ENCODE data around the gene PRKCB. TPM values are rescaled to one million over a fixed set of nuclear protein-coding genes. Genes with fewer than 3 reads are reported as not detected.

Gene PRKCB
- polyA plus RNA-seq, 1 experiment: not detected

- Histone ChIP-seq H3K9me3 (ENCODE audit: control insufficient read depth, insufficient read depth, low read length) (no peaks in the 10 kb centered on the region), H3K27ac (ENCODE audit: low read depth, low read length) (no peak overlapping the region), H3K27me3 (ENCODE audit: control insufficient read depth, insufficient read depth, low read length) (no peaks in the 10 kb centered on the region), H3K4me3 (ENCODE audit: low read depth, low read length) (no peak overlapping the region)
- ChIA-PET POLR2A (no interaction called here), CTCF (no interaction called here)
- DNase-seq (ENCODE audit: low read depth, low spot score): no peak
- TF ChIP-seq CTCF (IDR thresholded peaks at IDR 0.05; ENCODE audit: low read depth, low read length): no peak
Observed at GRCh38 chr16:23934610-23935236, 98.9 kb downstream of the PRKCB start.

GRCh38 chr16:23940111-23940510 is 104.3 kb downstream of the PRKCB start:
- ChIA-PET CTCF (no interaction called here), POLR2A (no interaction called here)
- no peaks in the 10 kb centered on the region for H3K9me3 ChIP-seq (ENCODE audit: control insufficient read depth, insufficient read depth, low read length)
- no peaks in the 10 kb centered on the region for H3K27me3 ChIP-seq (ENCODE audit: control insufficient read depth, insufficient read depth, low read length)
- no peak for DNase-seq (ENCODE audit: low read depth, low spot score)
- H3K4me3 ChIP-seq (ENCODE audit: low read depth, low read length): no peak overlapping the region
- H3K27ac ChIP-seq (ENCODE audit: low read depth, low read length): no peak overlapping the region
- TF ChIP-seq CTCF (IDR thresholded peaks at IDR 0.05; ENCODE audit: low read depth, low read length): no peak

GRCh38 chr16:23941025-23941424 is 105.2 kb downstream of the PRKCB start:
- no peak for TF ChIP-seq CTCF (IDR thresholded peaks at IDR 0.05; ENCODE audit: low read depth, low read length)
- CTCF ChIA-PET: no interaction called here
- H3K27me3 ChIP-seq (ENCODE audit: control insufficient read depth, insufficient read depth, low read length): no peaks in the 10 kb centered on the region
- no peaks in the 10 kb centered on the region for H3K9me3 ChIP-seq (ENCODE audit: control insufficient read depth, insufficient read depth, low read length)
- no peak overlapping the region for H3K4me3 ChIP-seq (ENCODE audit: low read depth, low read length)
- POLR2A ChIA-PET: no interaction called here
- DNase-seq (ENCODE audit: low read depth, low spot score): no peak
- no peak overlapping the region for H3K27ac ChIP-seq (ENCODE audit: low read depth, low read length)

GRCh38 chr16:23941963-23942564 is 106.3 kb downstream of the PRKCB start:
- ChIA-PET POLR2A (no interaction called here), CTCF (no interaction called here)
- no peaks in the 10 kb centered on the region for H3K9me3 ChIP-seq (ENCODE audit: control insufficient read depth, insufficient read depth, low read length)
- H3K27ac ChIP-seq (ENCODE audit: low read depth, low read length): no peak overlapping the region
- H3K4me3 ChIP-seq (ENCODE audit: low read depth, low read length): no peak overlapping the region
- TF ChIP-seq CTCF (IDR thresholded peaks at IDR 0.05; ENCODE audit: low read depth, low read length): no peak
- DNase-seq (ENCODE audit: low read depth, low spot score): no peak
- H3K27me3 ChIP-seq (ENCODE audit: control insufficient read depth, insufficient read depth, low read length): no peaks in the 10 kb centered on the region

- Histone ChIP-seq H3K9me3 (ENCODE audit: control insufficient read depth, insufficient read depth, low read length) (no peaks in the 10 kb centered on the region), H3K27ac (ENCODE audit: low read depth, low read length) (no peak overlapping the region), H3K27me3 (ENCODE audit: control insufficient read depth, insufficient read depth, low read length) (no peaks in the 10 kb centered on the region), H3K4me3 (ENCODE audit: low read depth, low read length) (no peak overlapping the region)
- CTCF ChIA-PET: no interaction called here
- TF ChIP-seq CTCF (IDR thresholded peaks at IDR 0.05; ENCODE audit: low read depth, low read length): no peak
- POLR2A ChIA-PET: no interaction called here
- no peak for DNase-seq (ENCODE audit: low read depth, low spot score)
Observed at GRCh38 chr16:23943604-23944003, 107.8 kb downstream of the PRKCB start.

All from AG04450 (cell line).